Measurements from ENCODE around the gene ARHGEF19. TPM values are rescaled to one million over a fixed set of nuclear protein-coding genes. Genes with fewer than 3 reads are reported as not detected.

ARHGEF19 gene
- total RNA-seq, 4 donors from 2014 or later = 15.8 to 27.1 (median 20.6) TPM

DNA sequence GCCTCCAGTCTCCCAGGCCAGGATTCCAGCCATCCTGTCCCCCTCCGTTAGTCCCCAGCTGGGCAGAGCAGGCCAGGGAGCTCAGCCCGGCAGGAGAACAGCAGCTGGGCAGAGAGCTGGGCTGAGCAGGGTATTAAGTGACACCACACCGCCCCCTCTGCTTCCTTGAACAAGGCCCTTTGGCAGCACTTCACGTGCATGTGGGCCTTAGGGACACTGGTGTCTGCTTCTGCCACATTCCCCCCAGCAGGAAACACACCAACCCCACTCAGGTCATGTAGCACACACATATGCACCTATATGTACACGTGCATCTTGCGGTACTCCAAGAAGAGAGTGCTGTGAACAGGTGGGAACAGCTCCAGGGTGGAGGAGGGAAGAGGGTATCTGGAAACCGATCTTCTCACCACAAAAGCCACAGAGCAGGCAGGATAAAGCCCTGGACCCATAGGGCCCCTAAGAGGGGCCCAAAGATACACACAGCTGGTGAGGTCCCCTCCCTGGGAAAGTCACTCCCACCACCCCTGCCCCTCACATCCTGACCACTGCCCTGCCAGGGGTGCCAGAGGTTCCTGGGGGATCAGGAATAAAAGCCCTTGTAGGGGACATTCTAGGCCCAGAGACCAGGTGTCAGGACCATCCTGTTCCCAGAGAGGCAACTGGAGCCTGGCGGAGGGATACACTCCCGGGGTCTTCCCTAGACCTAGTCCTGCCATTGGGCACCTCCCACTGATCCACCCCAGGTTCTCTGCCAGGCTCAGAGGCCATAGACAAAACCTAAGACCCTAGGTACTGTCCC, 61.1 kb downstream of the ARHGEF19 start:
- TF ChIP-seq POLR2A (IDR thresholded peaks at IDR 0.05) = no peak
- WGBS, 2 donors = 20 to 47% methylated on average over 1 to 2 of the region's 9 CpGs
- no peak for DNase-seq
- peaks cover 12 to 59% (median 17%) of the 10 kb centered on the region in 3 donors for H3K36me3 ChIP-seq
- peak overlapping the region; percentile 79 to 96 (median 88) for H3K4me3 ChIP-seq
- intact Hi-C loops (cut with DNase I) = no loop called here
- H3K4me1 ChIP-seq = peaks cover 32 to 98% (median 46%) of the 10 kb centered on the region in 3 donors
- peak overlapping the region; percentile 93 to 98 (median 98) for H3K27ac ChIP-seq
- H3K9me3 ChIP-seq = no peaks in the 10 kb centered on the region
- H3K27me3 ChIP-seq = peaks cover 0 to 7% (median 0%) of the 10 kb centered on the region in 4 donors

- H3K4me3 ChIP-seq = peak overlapping the region in 3 of 4 donors; percentile 79 to 96 (median 95)
These were observed 61.9 kb downstream of the ARHGEF19 start for GRCh38 chr1:16150508-16150907.

GRCh38 chr1:16149702-16150488, 62.6 kb downstream of the ARHGEF19 start:
- TF ChIP-seq, protein P1, sequence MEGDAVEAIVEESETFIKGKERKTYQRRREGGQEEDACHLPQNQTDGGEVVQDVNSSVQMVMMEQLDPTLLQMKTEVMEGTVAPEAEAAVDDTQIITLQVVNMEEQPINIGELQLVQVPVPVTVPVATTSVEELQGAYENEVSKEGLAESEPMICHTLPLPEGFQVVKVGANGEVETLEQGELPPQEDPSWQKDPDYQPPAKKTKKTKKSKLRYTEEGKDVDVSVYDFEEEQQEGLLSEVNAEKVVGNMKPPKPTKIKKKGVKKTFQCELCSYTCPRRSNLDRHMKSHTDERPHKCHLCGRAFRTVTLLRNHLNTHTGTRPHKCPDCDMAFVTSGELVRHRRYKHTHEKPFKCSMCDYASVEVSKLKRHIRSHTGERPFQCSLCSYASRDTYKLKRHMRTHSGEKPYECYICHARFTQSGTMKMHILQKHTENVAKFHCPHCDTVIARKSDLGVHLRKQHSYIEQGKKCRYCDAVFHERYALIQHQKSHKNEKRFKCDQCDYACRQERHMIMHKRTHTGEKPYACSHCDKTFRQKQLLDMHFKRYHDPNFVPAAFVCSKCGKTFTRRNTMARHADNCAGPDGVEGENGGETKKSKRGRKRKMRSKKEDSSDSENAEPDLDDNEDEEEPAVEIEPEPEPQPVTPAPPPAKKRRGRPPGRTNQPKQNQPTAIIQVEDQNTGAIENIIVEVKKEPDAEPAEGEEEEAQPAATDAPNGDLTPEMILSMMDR (IDR thresholded peaks at IDR 0.05) = no peak
- TF ChIP-seq POLR2A (IDR thresholded peaks at IDR 0.05) = no peak
- no peak for DNase-seq
- WGBS, 2 donors = 72 to 81% methylated on average over 8 to 10 of the region's 12 CpGs
- no peaks in the 10 kb centered on the region for H3K27me3 ChIP-seq
- intact Hi-C loops (cut with DNase I) = no loop called here
- no peaks in the 10 kb centered on the region for H3K9me3 ChIP-seq
- peaks cover 44 to 100% (median 58%) of the 10 kb centered on the region in 3 donors for H3K4me1 ChIP-seq
- H3K27ac ChIP-seq = peak overlapping the region; percentile 93 to 98 (median 98)
- peaks cover 12 to 59% (median 17%) of the 10 kb centered on the region in 3 donors for H3K36me3 ChIP-seq
- H3K4me3 ChIP-seq = peak overlapping the region in 3 of 4 donors; percentile 79 to 96 (median 95)

More at GRCh38 chr1:16150508-16150907, 61.9 kb downstream of the ARHGEF19 start:
- no peak for DNase-seq
- TF ChIP-seq, protein P1 (IDR thresholded peaks at IDR 0.05) = no peak
- TF ChIP-seq POLR2A (IDR thresholded peaks at IDR 0.05) = no peak
- H3K4me1 ChIP-seq = peaks cover 38 to 100% (median 52%) of the 10 kb centered on the region in 3 donors
- peaks cover 12 to 59% (median 17%) of the 10 kb centered on the region in 3 donors for H3K36me3 ChIP-seq
- H3K9me3 ChIP-seq = no peaks in the 10 kb centered on the region
- peak overlapping the region; percentile 93 to 98 (median 98) for H3K27ac ChIP-seq
- peaks cover 0 to 5% (median 0%) of the 10 kb centered on the region in 4 donors for H3K27me3 ChIP-seq
- intact Hi-C loops (cut with DNase I) = no loop called here
- WGBS, 2 donors = 54 to 71% methylated on average over 3 to 4 of the region's 6 CpGs

- no peak for DNase-seq
- no peaks in the 10 kb centered on the region for H3K9me3 ChIP-seq
- H3K4me1 ChIP-seq = peaks cover 50 to 100% (median 63%) of the 10 kb centered on the region in 3 donors
- intact Hi-C loops (cut with DNase I) = no loop called here
- 75 to 86% methylated on average over 3 to 7 of the region's 7 CpGs for WGBS, 2 donors
- TF ChIP-seq POLR2A (IDR thresholded peaks at IDR 0.05) = no peak
- TF ChIP-seq, protein P1 (IDR thresholded peaks at IDR 0.05) = no peak
- H3K36me3 ChIP-seq = peaks cover 12 to 59% (median 21%) of the 10 kb centered on the region in 3 donors
- H3K4me3 ChIP-seq = peak overlapping the region in 1 of 4 donors; percentile 34
- no peaks in the 10 kb centered on the region for H3K27me3 ChIP-seq
- H3K27ac ChIP-seq = peak overlapping the region in 2 of 4 donors; percentile 16 to 90
These were observed 63.3 kb downstream of the ARHGEF19 start for GRCh38 chr1:16149146-16149545.

GRCh38 chr1:16148329-16149092, 63.9 kb downstream of the ARHGEF19 start:
- no peak for TF ChIP-seq POLR2A (IDR thresholded peaks at IDR 0.05)
- TF ChIP-seq, protein P1 (IDR thresholded peaks at IDR 0.05) = no peak
- H3K4me3 ChIP-seq = peak overlapping the region in 3 of 4 donors; percentile 29 to 51 (median 34)
- no peaks in the 10 kb centered on the region for H3K9me3 ChIP-seq
- H3K4me1 ChIP-seq = peaks cover 50 to 100% (median 60%) of the 10 kb centered on the region in 3 donors
- WGBS, 2 donors = 70 to 91% methylated on average over 2 to 18 of the region's 39 CpGs
- H3K27me3 ChIP-seq = no peaks in the 10 kb centered on the region
- peaks cover 12 to 58% (median 21%) of the 10 kb centered on the region in 3 donors for H3K36me3 ChIP-seq
- no peak for DNase-seq
- intact Hi-C loops (cut with DNase I) = no loop called here
- peak overlapping the region in 2 of 4 donors; percentile 16 to 90 for H3K27ac ChIP-seq
